Body of pancreas (tissue), 4 donors: ENCODE data around the gene ITPKC.

Experiments
- POLR2A ChIP-seq, 3 donors: fragments of 450-650 bp; IDR thresholded peaks; one replicate each; pipeline ENCODE4 v1.6.1; 2016; ENCODE audit warnings: antibody characterized with exemption in 3 of 3, mild to moderate bottlenecking in 2 of 3
- TF ChIP-seq, protein P1 (sequence below), 7 experiments: fragments of 450-650 bp in 4 of 7; fragments of 200-600 bp in 3 of 7; sonication (generic) in 3 of 7; IDR thresholded peaks; one replicate each; pipeline ENCODE4 v1.5.1; 2016 to 2019; ENCODE audit warnings: antibody characterized with exemption in 7 of 7

DNA sequence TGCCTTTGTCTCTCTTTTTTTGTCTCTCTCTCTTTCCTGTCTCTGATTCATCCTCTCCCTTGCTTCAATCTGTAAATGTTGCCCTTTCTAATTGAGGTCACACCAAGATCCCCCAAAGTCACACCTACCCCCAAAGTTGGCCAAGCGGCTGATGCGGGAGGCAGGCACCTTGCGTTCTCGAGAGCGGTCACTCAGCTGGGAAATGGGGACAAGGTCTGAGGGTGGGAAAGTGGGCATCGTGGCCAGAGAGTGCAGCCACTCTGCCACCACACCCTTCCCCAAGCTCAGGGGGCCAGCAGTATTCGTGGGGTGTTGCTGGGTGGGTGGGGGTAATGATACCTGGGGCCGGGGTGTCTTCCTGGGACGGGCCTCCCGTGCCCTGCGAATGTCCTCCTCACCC, 3.0 kb upstream of the ITPKC start:
- TF ChIP-seq, protein P1, sequence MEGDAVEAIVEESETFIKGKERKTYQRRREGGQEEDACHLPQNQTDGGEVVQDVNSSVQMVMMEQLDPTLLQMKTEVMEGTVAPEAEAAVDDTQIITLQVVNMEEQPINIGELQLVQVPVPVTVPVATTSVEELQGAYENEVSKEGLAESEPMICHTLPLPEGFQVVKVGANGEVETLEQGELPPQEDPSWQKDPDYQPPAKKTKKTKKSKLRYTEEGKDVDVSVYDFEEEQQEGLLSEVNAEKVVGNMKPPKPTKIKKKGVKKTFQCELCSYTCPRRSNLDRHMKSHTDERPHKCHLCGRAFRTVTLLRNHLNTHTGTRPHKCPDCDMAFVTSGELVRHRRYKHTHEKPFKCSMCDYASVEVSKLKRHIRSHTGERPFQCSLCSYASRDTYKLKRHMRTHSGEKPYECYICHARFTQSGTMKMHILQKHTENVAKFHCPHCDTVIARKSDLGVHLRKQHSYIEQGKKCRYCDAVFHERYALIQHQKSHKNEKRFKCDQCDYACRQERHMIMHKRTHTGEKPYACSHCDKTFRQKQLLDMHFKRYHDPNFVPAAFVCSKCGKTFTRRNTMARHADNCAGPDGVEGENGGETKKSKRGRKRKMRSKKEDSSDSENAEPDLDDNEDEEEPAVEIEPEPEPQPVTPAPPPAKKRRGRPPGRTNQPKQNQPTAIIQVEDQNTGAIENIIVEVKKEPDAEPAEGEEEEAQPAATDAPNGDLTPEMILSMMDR (IDR thresholded peaks at IDR 0.05) = no peak
- TF ChIP-seq POLR2A (IDR thresholded peaks at IDR 0.05) = no peak
